ACC112 (cell line): ENCODE measurements around the gene HHIPL1.

Experiments used
- H2AFZ ChIP-seq: fragments of 200-600 bp; sonication (generic); one replicate; pipeline ENCODE4 v1.6.0; 2017; ENCODE audit warnings: antibody characterized with exemption, low read length; ENCODE audit not compliant: unreplicated experiment
- H3K27ac ChIP-seq: fragments of 200-600 bp; sonication (generic); 2 replicates; pipeline ENCODE4 v1.5.1; 2014; ENCODE audit warnings: low read depth, mild to moderate bottlenecking, antibody characterized with exemption, low read length, moderate library complexity
- H3K27me3 ChIP-seq: fragments of 200-600 bp; sonication (generic); 2 replicates; pipeline ENCODE4 v1.6.1; 2014; ENCODE audit warnings: mild to moderate bottlenecking, antibody characterized with exemption, low read length, moderate library complexity, mixed read lengths; ENCODE audit not compliant: insufficient read depth
- H3K36me3 ChIP-seq: fragments of 200-600 bp; sonication (generic); 2 replicates; pipeline ENCODE4 v1.6.1; 2016; ENCODE audit warnings: mild to moderate bottlenecking, antibody characterized with exemption, low read length, moderate library complexity, mixed read lengths; ENCODE audit not compliant: insufficient read depth
- H3K4me1 ChIP-seq: fragments of 200-600 bp; sonication (generic); one replicate; pipeline ENCODE4 v1.6.1; 2016; ENCODE audit warnings: low read length, mixed read lengths; ENCODE audit not compliant: insufficient read depth, unreplicated experiment, control insufficient read depth
- H3K4me3 ChIP-seq: fragments of 200-600 bp; sonication (generic); 2 replicates; pipeline ENCODE4 v1.5.1; 2014; ENCODE audit warnings: mild to moderate bottlenecking, low read depth, low read length
- H3K79me2 ChIP-seq: fragments of 200-600 bp; sonication (generic); one replicate; pipeline ENCODE4 v1.6.0; 2016; ENCODE audit warnings: low read length; ENCODE audit not compliant: control insufficient read depth, unreplicated experiment, insufficient read depth

HHIPL1 gene

DNA sequence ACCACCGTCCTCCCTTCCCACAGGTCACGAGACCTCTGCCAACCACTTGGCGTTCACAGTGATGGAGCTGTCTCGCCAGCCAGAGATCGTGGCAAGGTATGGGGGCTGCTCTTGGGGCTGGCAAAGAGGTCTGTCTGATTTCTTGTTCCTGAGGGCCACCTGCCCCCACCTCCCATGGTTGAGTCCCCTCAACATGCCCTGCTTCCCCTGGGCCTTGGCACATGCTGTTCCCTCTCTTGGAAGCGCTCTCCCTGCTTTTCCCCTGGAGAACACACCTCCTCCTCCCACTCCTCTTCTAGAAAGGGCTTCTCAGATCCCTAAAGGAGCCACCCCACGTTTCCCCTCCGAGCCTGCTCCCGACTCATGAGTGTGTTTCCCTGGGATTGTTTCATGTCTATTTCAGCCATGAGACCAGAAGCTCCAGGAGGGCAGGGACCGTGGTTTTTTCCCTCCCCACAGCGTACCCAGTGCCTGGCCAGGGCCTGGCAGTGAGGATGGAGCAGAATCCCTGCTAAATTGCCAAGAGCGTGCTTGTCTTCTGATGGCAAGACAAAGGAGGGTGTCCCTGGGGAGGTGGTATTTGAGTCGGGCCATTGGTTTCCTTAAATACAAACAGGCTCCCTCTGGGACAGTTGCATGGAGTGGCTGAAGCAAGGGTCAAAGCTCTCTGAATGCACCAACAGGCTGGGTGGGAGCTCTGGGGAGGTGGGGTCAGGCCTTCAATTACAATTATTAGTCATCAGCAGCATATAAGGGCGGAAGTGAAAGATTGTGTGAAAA lies 73.3 kb downstream of the HHIPL1 start:
- Histone ChIP-seq H3K36me3 (no peaks in the 10 kb centered on the region), H3K27me3 (0 out of 2 replicates have a peak, but pooled peaks cover 6% of the 10 kb centered on the region), H3K4me3 (no peak overlapping the region), H3K4me1 (no peaks in the 10 kb centered on the region), H3K27ac (no peak overlapping the region), H3K79me2 (no peaks in the 10 kb centered on the region), H2AFZ (no peak overlapping the region)

DNA sequence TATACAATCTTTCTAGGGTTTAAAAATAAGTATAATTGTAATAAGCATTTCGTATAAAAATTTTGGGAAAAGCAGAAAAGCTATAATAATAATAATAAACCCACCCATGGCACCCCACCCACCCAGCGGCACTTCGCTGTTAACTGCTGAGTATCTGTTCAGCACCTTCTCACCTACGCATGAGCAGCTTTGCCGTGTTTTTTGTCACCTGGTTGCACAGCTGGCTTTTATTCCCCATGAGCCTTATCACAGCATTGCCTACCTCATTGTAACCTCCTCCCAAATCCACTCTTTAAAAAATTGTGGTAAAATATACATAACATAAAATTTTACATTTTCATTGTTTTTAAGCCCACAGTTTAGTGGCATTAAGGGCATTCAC lies 73.9 kb downstream of the HHIPL1 start:
- no peak overlapping the region for H3K4me3 ChIP-seq
- no peak overlapping the region for H3K27ac ChIP-seq
- H2AFZ ChIP-seq, result no peak overlapping the region
- no peaks in the 10 kb centered on the region for H3K79me2 ChIP-seq
- no peaks in the 10 kb centered on the region for H3K36me3 ChIP-seq
- no peaks in the 10 kb centered on the region for H3K4me1 ChIP-seq
- 0 out of 2 replicates have a peak, but pooled peaks cover 6% of the 10 kb centered on the region for H3K27me3 ChIP-seq

DNA sequence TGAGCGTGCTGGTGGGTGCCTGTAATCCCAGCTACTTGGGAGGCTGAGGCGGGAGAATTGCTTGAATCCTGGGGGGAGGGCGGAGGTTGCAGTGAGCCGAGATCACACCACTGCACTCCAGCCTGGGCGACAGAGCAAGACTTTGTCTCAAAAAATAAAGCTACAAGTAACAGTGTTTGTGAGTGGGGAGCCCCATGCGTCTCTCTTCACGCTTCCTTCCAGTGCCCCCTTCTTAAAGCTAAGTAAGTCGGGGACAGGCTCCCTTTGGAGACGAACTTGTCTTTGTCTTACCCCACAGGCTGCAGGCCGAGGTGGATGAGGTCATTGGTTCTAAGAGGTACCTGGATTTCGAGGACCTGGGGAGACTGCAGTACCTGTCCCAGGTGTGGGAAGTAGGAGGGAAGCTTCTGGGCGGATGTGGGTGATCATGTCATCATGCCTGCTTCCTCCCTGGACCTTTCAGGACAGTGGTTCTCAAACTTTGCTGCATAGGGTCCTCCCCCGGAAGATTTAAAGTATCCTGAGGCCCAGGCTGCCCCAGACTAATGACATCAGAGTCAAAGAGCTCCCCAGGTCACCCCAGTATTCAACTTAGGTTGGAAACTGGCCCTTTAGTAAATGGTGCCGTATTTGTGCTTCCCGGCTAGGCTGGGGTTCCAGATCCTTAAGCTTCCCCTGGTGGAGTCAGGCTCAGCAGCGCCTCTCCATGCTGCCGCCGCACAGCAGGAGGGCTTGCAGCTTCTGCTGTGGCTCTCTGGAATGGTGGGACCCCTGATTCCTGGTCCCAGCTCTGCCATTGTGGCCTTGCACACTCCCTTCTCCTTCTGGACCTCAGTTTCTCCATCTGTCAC lies 76.2 kb downstream of the HHIPL1 start:
- no peaks in the 10 kb centered on the region for H3K79me2 ChIP-seq
- no peak overlapping the region for H3K4me3 ChIP-seq
- H3K27ac ChIP-seq, result no peak overlapping the region
- H3K4me1 ChIP-seq, result no peaks in the 10 kb centered on the region
- H3K36me3 ChIP-seq, result no peaks in the 10 kb centered on the region
- H3K27me3 ChIP-seq, result no peaks in the 10 kb centered on the region
- no peak overlapping the region for H2AFZ ChIP-seq

DNA sequence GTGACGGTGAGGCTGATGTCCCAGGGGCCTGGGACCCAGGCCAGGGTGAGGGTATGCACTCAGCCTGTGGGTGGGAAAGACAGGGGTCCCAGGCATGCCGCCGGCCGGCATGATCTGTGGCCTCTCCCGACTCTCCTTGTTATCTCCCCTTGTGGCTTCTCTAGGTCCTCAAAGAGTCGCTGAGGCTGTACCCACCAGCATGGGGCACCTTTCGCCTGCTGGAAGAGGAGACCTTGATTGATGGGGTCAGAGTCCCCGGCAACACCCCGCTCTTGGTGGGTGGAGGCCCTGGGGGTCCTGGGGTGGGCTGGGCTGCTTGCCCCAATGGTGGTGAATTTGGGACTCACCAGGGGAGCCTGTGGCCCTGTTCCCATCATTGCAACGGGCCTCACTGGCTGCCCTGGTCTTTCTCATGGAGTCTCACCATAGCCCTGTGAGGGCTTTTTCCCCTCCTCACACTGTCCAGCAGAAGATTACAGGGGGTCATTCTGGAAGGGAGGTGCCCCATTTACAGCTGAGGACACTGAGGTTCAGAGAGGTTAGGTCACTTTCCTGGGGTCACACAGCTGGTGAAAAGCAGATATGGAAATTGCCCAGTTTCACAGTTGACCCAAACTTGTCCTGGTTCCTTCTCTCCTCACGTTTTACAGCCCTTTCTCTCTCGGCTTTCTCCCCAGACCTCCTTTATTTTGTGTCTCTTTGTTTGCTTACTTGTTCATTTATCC lies 77.0 kb downstream of the HHIPL1 start:
- H3K27ac ChIP-seq, result no peak overlapping the region
- H3K36me3 ChIP-seq, result no peaks in the 10 kb centered on the region
- no peak overlapping the region for H2AFZ ChIP-seq
- H3K4me3 ChIP-seq, result no peak overlapping the region
- no peaks in the 10 kb centered on the region for H3K27me3 ChIP-seq
- no peaks in the 10 kb centered on the region for H3K79me2 ChIP-seq
- no peaks in the 10 kb centered on the region for H3K4me1 ChIP-seq

DNA sequence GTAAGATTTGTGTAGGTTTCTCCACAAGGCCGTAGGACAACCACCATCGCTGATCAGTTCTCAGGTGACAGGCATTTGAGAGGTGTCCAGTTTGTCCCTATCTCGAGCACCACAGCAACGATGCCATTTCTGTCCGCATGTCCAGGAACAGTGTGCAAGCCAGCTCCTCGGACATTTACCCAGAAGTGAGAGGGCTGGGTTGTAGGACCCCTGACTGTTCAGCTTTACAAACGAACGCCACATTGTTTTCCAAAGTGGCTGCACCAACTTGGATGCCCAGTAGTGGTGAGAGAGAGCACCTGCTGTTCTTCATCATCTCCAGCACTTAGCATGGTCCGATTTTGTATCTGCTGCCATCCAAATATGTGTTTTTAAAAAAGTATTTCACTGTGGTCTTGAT lies 77.8 kb downstream of the HHIPL1 start:
- Histone ChIP-seq H3K36me3 (no peaks in the 10 kb centered on the region), H3K4me3 (no peak overlapping the region), H3K4me1 (no peaks in the 10 kb centered on the region), H3K27me3 (no peaks in the 10 kb centered on the region), H3K79me2 (no peaks in the 10 kb centered on the region), H3K27ac (no peak overlapping the region), H2AFZ (no peak overlapping the region)

DNA sequence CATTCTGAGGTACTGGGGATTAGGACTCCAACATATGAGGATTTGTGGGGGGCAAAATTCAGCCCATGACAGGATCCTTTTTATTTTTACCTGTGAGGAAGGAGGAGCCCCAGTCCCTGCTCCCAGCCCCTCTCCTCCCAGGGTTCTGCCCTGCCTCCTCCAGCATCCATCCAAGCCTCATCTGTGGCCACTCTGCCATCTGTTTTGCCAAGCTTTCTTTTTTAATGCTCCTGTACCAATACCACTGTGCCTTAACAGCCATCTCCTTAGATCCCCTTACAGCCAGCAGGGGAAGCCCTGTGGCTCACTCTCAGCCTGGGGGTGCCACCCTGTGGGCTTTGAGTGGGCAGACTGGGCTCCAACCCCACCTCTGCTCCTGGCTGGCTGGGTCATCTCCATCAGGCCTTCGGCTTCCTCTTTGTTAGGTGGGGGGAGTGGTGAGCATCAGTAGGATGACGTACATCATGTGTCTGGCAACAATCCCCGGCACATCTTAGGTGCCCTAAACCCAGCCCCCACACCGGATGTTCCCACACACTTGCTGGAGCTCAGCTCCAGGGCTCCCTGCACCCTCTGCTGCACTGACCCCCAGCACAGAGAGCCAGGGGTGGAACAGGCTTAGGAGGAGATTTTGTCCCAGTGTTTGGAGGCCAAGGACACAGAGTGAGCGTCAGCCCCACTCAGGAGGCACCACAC lies 79.4 kb downstream of the HHIPL1 start:
- Histone ChIP-seq H3K4me3 (no peak overlapping the region), H3K27ac (no peak overlapping the region), H3K27me3 (no peaks in the 10 kb centered on the region), H2AFZ (no peak overlapping the region), H3K36me3 (no peaks in the 10 kb centered on the region), H3K79me2 (no peaks in the 10 kb centered on the region), H3K4me1 (no peaks in the 10 kb centered on the region)

DNA sequence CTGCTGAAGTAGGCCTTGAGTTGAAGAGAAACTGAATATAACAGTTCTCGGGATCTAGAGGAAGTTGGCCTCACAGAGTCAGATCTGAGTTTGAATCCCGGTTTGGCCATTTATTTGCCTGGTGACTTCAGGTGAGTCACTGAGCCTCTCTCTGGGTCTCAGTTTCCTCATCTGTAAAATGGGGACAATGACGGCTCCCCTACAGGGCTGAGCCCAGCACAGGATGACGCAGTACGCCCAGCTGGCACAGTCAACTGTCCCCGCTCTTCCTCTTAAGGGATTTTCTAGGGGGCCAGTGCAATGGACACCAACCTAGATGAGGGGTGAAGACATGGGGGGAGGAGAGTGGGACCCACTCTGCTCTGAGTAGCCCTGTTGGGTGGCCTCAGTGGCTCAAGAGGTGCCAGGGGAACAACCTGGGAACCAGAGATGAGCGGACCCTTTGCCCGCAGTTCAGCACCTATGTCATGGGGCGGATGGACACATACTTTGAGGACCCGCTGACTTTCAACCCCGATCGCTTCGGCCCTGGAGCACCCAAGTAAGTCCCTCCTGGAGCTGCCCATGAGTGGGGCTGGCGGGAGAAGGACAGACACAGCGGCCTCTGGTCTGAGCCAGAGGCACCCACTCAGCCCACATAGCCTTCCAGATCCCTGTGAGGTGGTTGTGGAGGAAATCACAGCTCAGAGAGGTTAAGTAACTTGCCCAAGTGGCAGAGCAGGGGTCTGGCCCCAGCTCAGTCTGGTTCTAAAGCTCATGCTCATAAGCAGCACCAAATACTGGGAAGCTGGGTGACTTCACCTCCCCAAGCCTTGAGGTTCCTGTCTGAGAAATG lies 80.2 kb downstream of the HHIPL1 start:
- Histone ChIP-seq H3K27me3 (no peaks in the 10 kb centered on the region), H3K4me3 (no peak overlapping the region), H3K27ac (no peak overlapping the region), H3K36me3 (no peaks in the 10 kb centered on the region), H3K79me2 (no peaks in the 10 kb centered on the region), H3K4me1 (no peaks in the 10 kb centered on the region), H2AFZ (no peak overlapping the region)

DNA sequence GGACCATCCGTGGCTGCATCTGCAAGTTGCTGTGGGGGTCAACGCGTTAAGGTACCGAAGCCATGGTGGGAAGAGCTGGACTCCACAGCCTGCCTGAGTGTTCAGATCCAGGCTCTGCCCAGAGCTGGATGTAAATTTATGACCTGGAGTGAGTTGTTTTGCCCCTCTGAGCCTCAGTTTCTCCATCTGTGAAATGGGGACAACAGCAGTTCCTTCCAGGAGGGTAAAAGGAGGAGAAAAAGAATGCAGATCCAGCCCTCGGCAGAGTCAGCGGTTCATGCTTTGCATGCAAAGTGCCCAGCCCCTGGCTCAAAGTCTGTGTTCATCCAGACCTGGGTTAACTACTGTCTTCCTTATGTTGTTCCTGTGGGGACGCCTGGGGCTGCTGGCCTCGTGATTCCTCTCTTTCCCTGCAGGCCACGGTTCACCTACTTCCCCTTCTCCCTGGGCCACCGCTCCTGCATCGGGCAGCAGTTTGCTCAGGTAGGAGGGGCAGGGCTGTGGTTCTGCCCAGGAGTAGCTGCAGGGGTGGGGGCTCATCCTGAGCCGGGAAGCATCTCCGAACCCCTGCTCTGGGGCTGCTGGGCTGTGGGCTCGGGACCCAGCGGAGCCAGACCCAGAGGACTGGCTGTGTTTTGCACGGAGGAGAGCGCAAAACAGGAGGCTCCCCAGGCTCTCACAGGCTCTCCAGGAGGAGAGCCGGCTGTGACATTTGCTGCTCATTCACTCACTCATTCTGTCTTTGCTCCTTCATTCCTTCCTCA lies 81.0 kb downstream of the HHIPL1 start:
- Histone ChIP-seq H2AFZ (no peak overlapping the region), H3K4me3 (no peak overlapping the region), H3K4me1 (no peaks in the 10 kb centered on the region), H3K27me3 (no peaks in the 10 kb centered on the region), H3K79me2 (no peaks in the 10 kb centered on the region), H3K36me3 (no peaks in the 10 kb centered on the region), H3K27ac (no peak overlapping the region)

DNA sequence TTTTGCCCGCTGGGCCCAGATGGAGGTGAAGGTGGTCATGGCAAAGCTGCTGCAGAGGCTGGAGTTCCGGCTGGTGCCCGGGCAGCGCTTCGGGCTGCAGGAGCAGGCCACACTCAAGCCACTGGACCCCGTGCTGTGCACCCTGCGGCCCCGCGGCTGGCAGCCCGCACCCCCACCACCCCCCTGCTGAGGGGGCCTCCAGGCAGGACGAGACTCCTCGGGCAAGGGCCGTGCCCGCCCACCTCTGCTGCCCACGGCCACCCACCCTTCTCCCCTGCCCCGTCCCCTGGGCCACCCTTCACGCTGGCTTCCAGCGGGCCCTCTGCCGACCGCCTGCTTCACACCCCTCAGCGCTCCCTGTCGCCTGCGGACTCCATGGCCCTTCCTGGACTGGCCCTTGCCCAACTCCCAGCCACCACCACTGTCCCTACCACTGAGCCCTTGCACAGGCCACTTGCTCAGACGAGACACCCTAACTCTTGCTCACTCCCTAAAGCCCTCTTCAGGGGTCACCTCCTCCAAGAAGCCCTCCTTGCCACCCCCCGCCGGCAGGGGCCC lies 81.7 kb downstream of the HHIPL1 start:
- no peak overlapping the region for H2AFZ ChIP-seq
- H3K36me3 ChIP-seq, result no peaks in the 10 kb centered on the region
- no peaks in the 10 kb centered on the region for H3K4me1 ChIP-seq
- no peaks in the 10 kb centered on the region for H3K79me2 ChIP-seq
- no peak overlapping the region for H3K27ac ChIP-seq
- no peaks in the 10 kb centered on the region for H3K27me3 ChIP-seq
- no peak overlapping the region for H3K4me3 ChIP-seq
